Measurements from ENCODE around the gene TP73.

DNA sequence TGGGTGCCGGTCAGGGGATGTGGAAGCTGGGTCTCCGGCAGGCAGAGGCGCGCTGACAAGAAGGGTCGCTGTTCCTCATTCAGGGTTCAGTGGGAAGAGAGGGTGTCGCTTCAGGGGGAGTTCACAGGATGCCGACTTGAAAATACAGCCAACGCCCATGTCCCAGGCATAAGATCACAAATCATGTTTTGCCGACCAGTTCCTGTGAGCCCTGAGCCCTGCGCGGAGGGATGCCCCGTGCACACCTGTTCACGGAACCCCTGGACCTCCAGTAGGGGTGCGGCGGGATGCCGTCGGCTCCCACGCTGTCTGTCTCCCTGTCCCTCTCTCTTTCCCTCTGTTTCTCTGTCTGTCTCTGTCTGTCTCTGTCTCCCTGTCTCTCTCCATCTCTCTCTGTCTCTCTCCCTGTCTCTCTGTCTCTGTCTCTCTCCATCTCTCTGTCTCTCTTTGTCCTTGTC lies 26.8 kb downstream of the TP73 start:
- no peak for TF ChIP-seq ZNF274 (IDR thresholded peaks at IDR 0.05; ENCODE audit: low read depth, low read length)
- no peak for TF ChIP-seq SUZ12 (IDR thresholded peaks at IDR 0.05; ENCODE audit: extremely low read depth, insufficient read depth, insufficient read length)
